ENCODE measurements around the gene DAB1.
"Not testable (repeated sequence)": the region's sequence is repeated elsewhere in the genome, so short reads cannot be mapped to it uniquely, and the experiment has no call there.

Gene DAB1

GRCh38 chr1:57220905-57221304, 203.0 kb downstream of the DAB1 start:
- H2BK120ac ChIP-seq (ENCODE audit: low read depth, low read length); H3K27ac ChIP-seq (replicated peaks; ENCODE audit: low read length); H3K36me3 ChIP-seq (replicated peaks in 1 of 2; ENCODE audit: control insufficient read depth in 2 of 2, insufficient read depth in 2 of 2, low read length in 2 of 2); H2BK15ac ChIP-seq (ENCODE audit: low read length); H3K4ac ChIP-seq (ENCODE audit: low read length); H2BK12ac ChIP-seq (ENCODE audit: low read length); DNase-seq (ENCODE audit: low spot score); H3K27me3 ChIP-seq (ENCODE audit: control insufficient read depth in 3 of 3, insufficient read depth in 3 of 3, low read depth in 1 of 3, low read length in 3 of 3); H3K9me3 ChIP-seq (replicated peaks in 1 of 2; ENCODE audit: control insufficient read depth in 2 of 2, insufficient read depth in 1 of 2, low read depth in 1 of 2, low read length in 2 of 2); H3K23ac ChIP-seq (ENCODE audit: low read depth, low read length, poor library complexity); H2AFZ ChIP-seq (ENCODE audit: low read length); H3K79me1 ChIP-seq (ENCODE audit: low read depth, low read length); H3K4me1 ChIP-seq (ENCODE audit: control insufficient read depth in 2 of 2, insufficient read depth in 1 of 2, low read depth in 1 of 2, low read length in 2 of 2); H3K4me2 ChIP-seq (ENCODE audit: insufficient read depth, low read length, poor library complexity, severe bottlenecking); H3K9ac ChIP-seq (ENCODE audit: low read depth, low read length, poor library complexity); H3K18ac ChIP-seq (ENCODE audit: low read length); H4K8ac ChIP-seq (ENCODE audit: low read depth, low read length); H3K14ac ChIP-seq (ENCODE audit: low read length); H4K91ac ChIP-seq (ENCODE audit: low read depth, low read length, poor library complexity); H2AK5ac ChIP-seq (ENCODE audit: low read depth, low read length); H3K4me3 ChIP-seq (ENCODE audit: low read length in 2 of 2); H2BK5ac ChIP-seq (ENCODE audit: low read length): not testable (repeated sequence)
- no CpG with 5 or more reads among the region's 2 CpGs for WGBS, 2 donors (ENCODE audit: extremely low coverage in 2 of 2, insufficient read length in 2 of 2, insufficient replicate concordance in 1 of 2)

GRCh38 chr1:57218487-57219079, 205.3 kb downstream of the DAB1 start:
- Histone ChIP-seq H3K14ac (ENCODE audit: low read length) (no peak overlapping the region), H3K4ac (ENCODE audit: low read length) (no peak overlapping the region), H3K9ac (ENCODE audit: low read depth, low read length, poor library complexity) (no peak overlapping the region), H2AK5ac (ENCODE audit: low read depth, low read length) (no peak overlapping the region), H4K8ac (ENCODE audit: low read depth, low read length) (no peak overlapping the region), H3K9me3 (replicated peaks in 1 of 2; ENCODE audit: control insufficient read depth in 2 of 2, insufficient read depth in 1 of 2, low read depth in 1 of 2, low read length in 2 of 2) (peaks cover 0 to 5% of the 10 kb centered on the region in 2 donors), H3K4me1 (ENCODE audit: control insufficient read depth in 2 of 2, insufficient read depth in 1 of 2, low read depth in 1 of 2, low read length in 2 of 2) (peaks cover 14 to 15% of the 10 kb centered on the region in 2 donors), H2BK120ac (ENCODE audit: low read depth, low read length) (no peak overlapping the region), H2BK15ac (ENCODE audit: low read length) (no peak overlapping the region), H3K36me3 (replicated peaks in 1 of 2; ENCODE audit: control insufficient read depth in 2 of 2, insufficient read depth in 2 of 2, low read length in 2 of 2) (no peaks in the 10 kb centered on the region), H4K91ac (ENCODE audit: low read depth, low read length, poor library complexity) (no peak overlapping the region), H3K4me2 (ENCODE audit: insufficient read depth, low read length, poor library complexity, severe bottlenecking) (no peak overlapping the region), H3K79me1 (ENCODE audit: low read depth, low read length) (no peaks in the 10 kb centered on the region), H3K27me3 (ENCODE audit: control insufficient read depth in 3 of 3, insufficient read depth in 3 of 3, low read depth in 1 of 3, low read length in 3 of 3) (no peaks in the 10 kb centered on the region), H2BK5ac (ENCODE audit: low read length) (no peak overlapping the region), H3K18ac (ENCODE audit: low read length) (no peak overlapping the region), H2BK12ac (ENCODE audit: low read length) (no peak overlapping the region), H3K4me3 (ENCODE audit: low read length in 2 of 2) (no peak overlapping the region), H2AFZ (ENCODE audit: low read length) (peak overlapping the region; percentile 46), H3K23ac (ENCODE audit: low read depth, low read length, poor library complexity) (no peak overlapping the region), H3K27ac (replicated peaks; ENCODE audit: low read length) (no peak overlapping the region)
- WGBS, 2 donors (ENCODE audit: extremely low coverage in 2 of 2, insufficient read length in 2 of 2, insufficient replicate concordance in 1 of 2) = no CpG with 5 or more reads among the region's 6 CpGs
- DNase-seq (ENCODE audit: low spot score) = no peak

GRCh38 chr1:57217905-57218304, 206.0 kb downstream of the DAB1 start:
- Histone ChIP-seq H3K9ac (ENCODE audit: low read depth, low read length, poor library complexity) (no peak overlapping the region), H3K27me3 (ENCODE audit: control insufficient read depth in 3 of 3, insufficient read depth in 3 of 3, low read depth in 1 of 3, low read length in 3 of 3) (no peaks in the 10 kb centered on the region), H3K9me3 (replicated peaks in 1 of 2; ENCODE audit: control insufficient read depth in 2 of 2, insufficient read depth in 1 of 2, low read depth in 1 of 2, low read length in 2 of 2) (peaks cover 0 to 5% of the 10 kb centered on the region in 2 donors), H2BK12ac (ENCODE audit: low read length) (no peak overlapping the region), H2BK120ac (ENCODE audit: low read depth, low read length) (no peak overlapping the region), H4K91ac (ENCODE audit: low read depth, low read length, poor library complexity) (no peak overlapping the region), H3K4me1 (ENCODE audit: control insufficient read depth in 2 of 2, insufficient read depth in 1 of 2, low read depth in 1 of 2, low read length in 2 of 2) (peaks cover 13 to 15% of the 10 kb centered on the region in 2 donors), H3K36me3 (replicated peaks in 1 of 2; ENCODE audit: control insufficient read depth in 2 of 2, insufficient read depth in 2 of 2, low read length in 2 of 2) (no peaks in the 10 kb centered on the region), H3K18ac (ENCODE audit: low read length) (no peak overlapping the region), H3K23ac (ENCODE audit: low read depth, low read length, poor library complexity) (no peak overlapping the region), H2BK5ac (ENCODE audit: low read length) (no peak overlapping the region), H3K4me3 (ENCODE audit: low read length in 2 of 2) (no peak overlapping the region), H4K8ac (ENCODE audit: low read depth, low read length) (no peak overlapping the region), H3K79me1 (ENCODE audit: low read depth, low read length) (no peaks in the 10 kb centered on the region), H2AK5ac (ENCODE audit: low read depth, low read length) (no peak overlapping the region), H3K4ac (ENCODE audit: low read length) (no peak overlapping the region), H2AFZ (ENCODE audit: low read length) (no peak overlapping the region), H3K4me2 (ENCODE audit: insufficient read depth, low read length, poor library complexity, severe bottlenecking) (no peak overlapping the region), H2BK15ac (ENCODE audit: low read length) (no peak overlapping the region), H3K14ac (ENCODE audit: low read length) (no peak overlapping the region), H3K27ac (replicated peaks; ENCODE audit: low read length) (no peak overlapping the region)
- no peak for DNase-seq (ENCODE audit: low spot score)
- WGBS, 2 donors (ENCODE audit: extremely low coverage in 2 of 2, insufficient read length in 2 of 2, insufficient replicate concordance in 1 of 2) = no CpG with 5 or more reads among the region's 7 CpGs

- peaks cover 15 to 17% of the 10 kb centered on the region in 2 donors for H3K4me1 ChIP-seq (ENCODE audit: control insufficient read depth in 2 of 2, insufficient read depth in 1 of 2, low read depth in 1 of 2, low read length in 2 of 2)
- H3K27me3 ChIP-seq (ENCODE audit: control insufficient read depth in 3 of 3, insufficient read depth in 3 of 3, low read depth in 1 of 3, low read length in 3 of 3) = no peaks in the 10 kb centered on the region
- no peak overlapping the region for H2BK120ac ChIP-seq (ENCODE audit: low read depth, low read length)
- H3K9me3 ChIP-seq (replicated peaks in 1 of 2; ENCODE audit: control insufficient read depth in 2 of 2, insufficient read depth in 1 of 2, low read depth in 1 of 2, low read length in 2 of 2) = peaks cover 0 to 5% of the 10 kb centered on the region in 2 donors
- H2AK5ac ChIP-seq (ENCODE audit: low read depth, low read length) = no peak overlapping the region
- WGBS, 2 donors (ENCODE audit: extremely low coverage in 2 of 2, insufficient read length in 2 of 2, insufficient replicate concordance in 1 of 2) = no CpG with 5 or more reads among the region's 5 CpGs
- H3K14ac ChIP-seq (ENCODE audit: low read length) = no peak overlapping the region
- no peaks in the 10 kb centered on the region for H3K36me3 ChIP-seq (replicated peaks in 1 of 2; ENCODE audit: control insufficient read depth in 2 of 2, insufficient read depth in 2 of 2, low read length in 2 of 2)
- H3K4ac ChIP-seq (ENCODE audit: low read length) = no peak overlapping the region
- H2BK5ac ChIP-seq (ENCODE audit: low read length) = no peak overlapping the region
- peak overlapping the region; percentile 74 for H2AFZ ChIP-seq (ENCODE audit: low read length)
- H2BK15ac ChIP-seq (ENCODE audit: low read length) = no peak overlapping the region
- H3K9ac ChIP-seq (ENCODE audit: low read depth, low read length, poor library complexity) = no peak overlapping the region
- no peak overlapping the region for H3K4me2 ChIP-seq (ENCODE audit: insufficient read depth, low read length, poor library complexity, severe bottlenecking)
- H3K23ac ChIP-seq (ENCODE audit: low read depth, low read length, poor library complexity) = no peak overlapping the region
- H3K79me1 ChIP-seq (ENCODE audit: low read depth, low read length) = no peaks in the 10 kb centered on the region
- no peak overlapping the region for H4K8ac ChIP-seq (ENCODE audit: low read depth, low read length)
- peak overlapping the region; percentile 75 for H3K27ac ChIP-seq (replicated peaks; ENCODE audit: low read length)
- no peak overlapping the region for H2BK12ac ChIP-seq (ENCODE audit: low read length)
- no peak for DNase-seq (ENCODE audit: low spot score)
- H4K91ac ChIP-seq (ENCODE audit: low read depth, low read length, poor library complexity) = no peak overlapping the region
- no peak overlapping the region for H3K18ac ChIP-seq (ENCODE audit: low read length)
- H3K4me3 ChIP-seq (ENCODE audit: low read length in 2 of 2) = peak overlapping the region in 1 of 2 donors; percentile 22
These were observed 208.8 kb downstream of the DAB1 start for GRCh38 chr1:57214951-57215575.

Measured in neuronal stem cell (in vitro differentiated cells).